ENCODE results near the gene MLLT1.

MLLT1 gene

GRCh38 chr19:6199240-6199994 is 80.4 kb downstream of the MLLT1 start:
- POLR2A ChIA-PET: interaction anchor here (0.9 to 1.2 kb wide), 5 partner anchors 9 to 870 kb away, joined by 3 to 5 read pairs (median 3); partner anchors contain the start of genes ALKBH7 and ZNF557
- CTCF ChIA-PET: interaction anchor here (1.3 kb wide), 1 partner anchor 19 kb away, joined by 7 read pairs; no protein-coding TSS in a partner anchor
- no peak for TF ChIP-seq SP1 (IDR thresholded peaks at IDR 0.05)
- no peak for TF ChIP-seq BHLHE40 (IDR thresholded peaks at IDR 0.05; ENCODE audit: borderline replicate concordance)
- peak; percentile 99 for TF ChIP-seq L3MBTL2 (conservative IDR thresholded peaks at IDR 0.05)
- peak; percentile 74 for TF ChIP-seq PKNOX1 (IDR thresholded peaks at IDR 0.05)

GRCh38 chr19:6198896-6199239 is 80.9 kb downstream of the MLLT1 start:
- ChIA-PET POLR2A (interaction anchor here (1.2 kb wide), 1 partner anchor 11 kb away, joined by 4 read pairs; no protein-coding TSS in a partner anchor), CTCF (interaction anchor here (1.3 kb wide), 1 partner anchor 20 kb away, joined by 7 read pairs; no protein-coding TSS in a partner anchor)
- no peak for DNase-seq (ENCODE audit: extremely low spot score)
- TF ChIP-seq HDGF (IDR thresholded peaks at IDR 0.05; ENCODE audit: borderline replicate concordance) (no peak), ZNF384 (IDR thresholded peaks at IDR 0.05) (peak; percentile 64)

More at GRCh38 chr19:6199240-6199994, 80.4 kb downstream of the MLLT1 start:
- DNase-seq (ENCODE audit: extremely low spot score): peak; percentile 100

- no peak for TF ChIP-seq HDGF (IDR thresholded peaks at IDR 0.05; ENCODE audit: borderline replicate concordance)
- ChIA-PET POLR2A (no interaction called here), CTCF (no interaction called here)
- no peak for DNase-seq (ENCODE audit: extremely low spot score)
Observed at GRCh38 chr19:6196361-6196760, 83.4 kb downstream of the MLLT1 start.

GRCh38 chr19:6188811-6189210 is 91.0 kb downstream of the MLLT1 start:
- TF ChIP-seq ARNT (IDR thresholded peaks at IDR 0.05) (no peak), SUZ12 (IDR thresholded peaks at IDR 0.05) (no peak), HDGF (IDR thresholded peaks at IDR 0.05; ENCODE audit: borderline replicate concordance) (no peak), NFRKB (IDR thresholded peaks at IDR 0.05) (no peak), ZNF384 (IDR thresholded peaks at IDR 0.05) (no peak), FOXM1 (IDR thresholded peaks at IDR 0.05; ENCODE audit: borderline replicate concordance) (no peak), SP1 (IDR thresholded peaks at IDR 0.05) (no peak), TARDBP (IDR thresholded peaks at IDR 0.05) (no peak), FOXA1 (IDR thresholded peaks at IDR 0.05) (no peak)
- DNase-seq (ENCODE audit: extremely low spot score): no peak
- ChIA-PET CTCF (no interaction called here), POLR2A (no interaction called here)

GRCh38 chr19:6187374-6187773 is 92.4 kb downstream of the MLLT1 start:
- no peak for DNase-seq (ENCODE audit: extremely low spot score)
- CTCF ChIA-PET: no interaction called here

GRCh38 chr19:6185835-6186834 is 93.6 kb downstream of the MLLT1 start:
- ChIA-PET CTCF (interaction anchor here (0.7 kb wide), 1 partner anchor 9 kb away, joined by 3 read pairs; no protein-coding TSS in a partner anchor), POLR2A (no interaction called here)
- DNase-seq (ENCODE audit: extremely low spot score): no peak
- no peak for TF ChIP-seq FOXM1 (IDR thresholded peaks at IDR 0.05; ENCODE audit: borderline replicate concordance)
- TF ChIP-seq SP1 (IDR thresholded peaks at IDR 0.05): no peak
- no peak for TF ChIP-seq ELF4 (IDR thresholded peaks at IDR 0.05)
- TF ChIP-seq LEF1 (IDR thresholded peaks at IDR 0.05; ENCODE audit: borderline replicate concordance): no peak
- TF ChIP-seq FOXK2 (IDR thresholded peaks at IDR 0.05): no peak
- no peak for TF ChIP-seq TARDBP (IDR thresholded peaks at IDR 0.05)
- no peak for TF ChIP-seq CTBP1 (IDR thresholded peaks at IDR 0.05; ENCODE audit: borderline replicate concordance)
- TF ChIP-seq BHLHE40 (IDR thresholded peaks at IDR 0.05; ENCODE audit: borderline replicate concordance): no peak
- no peak for TF ChIP-seq PKNOX1 (IDR thresholded peaks at IDR 0.05)
- TF ChIP-seq NFRKB (IDR thresholded peaks at IDR 0.05): no peak
- no peak for TF ChIP-seq L3MBTL2 (conservative IDR thresholded peaks at IDR 0.05)
- no peak for TF ChIP-seq FOXA1 (IDR thresholded peaks at IDR 0.05)
- no peak for TF ChIP-seq SUZ12 (IDR thresholded peaks at IDR 0.05)
- no peak for TF ChIP-seq ARNT (IDR thresholded peaks at IDR 0.05)

More at GRCh38 chr19:6187374-6187773, 92.4 kb downstream of the MLLT1 start:
- no peak for TF ChIP-seq PKNOX1 (IDR thresholded peaks at IDR 0.05)
- TF ChIP-seq LEF1 (IDR thresholded peaks at IDR 0.05; ENCODE audit: borderline replicate concordance): no peak
- no peak for TF ChIP-seq NFRKB (IDR thresholded peaks at IDR 0.05)
- no peak for TF ChIP-seq FOXA1 (IDR thresholded peaks at IDR 0.05)
- TF ChIP-seq SUZ12 (IDR thresholded peaks at IDR 0.05): no peak
- no peak for TF ChIP-seq ELF4 (IDR thresholded peaks at IDR 0.05)
- no peak for TF ChIP-seq HDGF (IDR thresholded peaks at IDR 0.05; ENCODE audit: borderline replicate concordance)
- no peak for TF ChIP-seq ARNT (IDR thresholded peaks at IDR 0.05)
- no peak for TF ChIP-seq BHLHE40 (IDR thresholded peaks at IDR 0.05; ENCODE audit: borderline replicate concordance)
- TF ChIP-seq L3MBTL2 (conservative IDR thresholded peaks at IDR 0.05): no peak; the same call in 1 of the 2 replicates
- TF ChIP-seq SP1 (IDR thresholded peaks at IDR 0.05): no peak
- no peak for TF ChIP-seq CTBP1 (IDR thresholded peaks at IDR 0.05; ENCODE audit: borderline replicate concordance)
- TF ChIP-seq FOXM1 (IDR thresholded peaks at IDR 0.05; ENCODE audit: borderline replicate concordance): no peak
- TF ChIP-seq TARDBP (IDR thresholded peaks at IDR 0.05): no peak
- POLR2A ChIA-PET: interaction anchor here (0.8 kb wide), 1 partner anchor 12 kb away, joined by 4 read pairs; no protein-coding TSS in a partner anchor
